ENCODE data around the gene SH3GL3. TPM values are rescaled to one million over a fixed set of nuclear protein-coding genes. Genes with fewer than 3 reads are reported as not detected.

The SH3GL3 gene
- total and polyA plus RNA-seq, 2 of the 8 experiments (the other 6 are each of a cell fraction or from before 2014, with no cell fraction given) = 14.1 to 19.1 TPM

DNA sequence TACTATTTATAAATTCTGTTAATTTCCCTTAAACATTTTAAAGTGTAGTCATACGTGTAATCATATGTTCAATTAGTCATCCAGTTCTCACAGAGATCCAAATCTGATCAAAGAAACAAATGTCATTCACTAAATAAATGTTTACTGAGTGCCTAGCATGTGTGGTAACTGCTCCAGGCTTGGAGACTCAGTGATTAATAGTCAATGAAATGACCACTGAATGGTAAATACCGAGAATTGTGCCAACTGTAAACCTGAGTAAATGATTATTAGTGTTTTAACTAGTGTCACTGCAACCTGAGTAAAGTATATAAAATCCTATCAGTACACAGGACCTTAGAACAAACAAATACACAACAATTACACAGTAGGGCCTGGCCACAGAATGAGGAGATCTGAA, 52.3 kb downstream of the SH3GL3 start (continued):
- TF ChIP-seq, protein P1, sequence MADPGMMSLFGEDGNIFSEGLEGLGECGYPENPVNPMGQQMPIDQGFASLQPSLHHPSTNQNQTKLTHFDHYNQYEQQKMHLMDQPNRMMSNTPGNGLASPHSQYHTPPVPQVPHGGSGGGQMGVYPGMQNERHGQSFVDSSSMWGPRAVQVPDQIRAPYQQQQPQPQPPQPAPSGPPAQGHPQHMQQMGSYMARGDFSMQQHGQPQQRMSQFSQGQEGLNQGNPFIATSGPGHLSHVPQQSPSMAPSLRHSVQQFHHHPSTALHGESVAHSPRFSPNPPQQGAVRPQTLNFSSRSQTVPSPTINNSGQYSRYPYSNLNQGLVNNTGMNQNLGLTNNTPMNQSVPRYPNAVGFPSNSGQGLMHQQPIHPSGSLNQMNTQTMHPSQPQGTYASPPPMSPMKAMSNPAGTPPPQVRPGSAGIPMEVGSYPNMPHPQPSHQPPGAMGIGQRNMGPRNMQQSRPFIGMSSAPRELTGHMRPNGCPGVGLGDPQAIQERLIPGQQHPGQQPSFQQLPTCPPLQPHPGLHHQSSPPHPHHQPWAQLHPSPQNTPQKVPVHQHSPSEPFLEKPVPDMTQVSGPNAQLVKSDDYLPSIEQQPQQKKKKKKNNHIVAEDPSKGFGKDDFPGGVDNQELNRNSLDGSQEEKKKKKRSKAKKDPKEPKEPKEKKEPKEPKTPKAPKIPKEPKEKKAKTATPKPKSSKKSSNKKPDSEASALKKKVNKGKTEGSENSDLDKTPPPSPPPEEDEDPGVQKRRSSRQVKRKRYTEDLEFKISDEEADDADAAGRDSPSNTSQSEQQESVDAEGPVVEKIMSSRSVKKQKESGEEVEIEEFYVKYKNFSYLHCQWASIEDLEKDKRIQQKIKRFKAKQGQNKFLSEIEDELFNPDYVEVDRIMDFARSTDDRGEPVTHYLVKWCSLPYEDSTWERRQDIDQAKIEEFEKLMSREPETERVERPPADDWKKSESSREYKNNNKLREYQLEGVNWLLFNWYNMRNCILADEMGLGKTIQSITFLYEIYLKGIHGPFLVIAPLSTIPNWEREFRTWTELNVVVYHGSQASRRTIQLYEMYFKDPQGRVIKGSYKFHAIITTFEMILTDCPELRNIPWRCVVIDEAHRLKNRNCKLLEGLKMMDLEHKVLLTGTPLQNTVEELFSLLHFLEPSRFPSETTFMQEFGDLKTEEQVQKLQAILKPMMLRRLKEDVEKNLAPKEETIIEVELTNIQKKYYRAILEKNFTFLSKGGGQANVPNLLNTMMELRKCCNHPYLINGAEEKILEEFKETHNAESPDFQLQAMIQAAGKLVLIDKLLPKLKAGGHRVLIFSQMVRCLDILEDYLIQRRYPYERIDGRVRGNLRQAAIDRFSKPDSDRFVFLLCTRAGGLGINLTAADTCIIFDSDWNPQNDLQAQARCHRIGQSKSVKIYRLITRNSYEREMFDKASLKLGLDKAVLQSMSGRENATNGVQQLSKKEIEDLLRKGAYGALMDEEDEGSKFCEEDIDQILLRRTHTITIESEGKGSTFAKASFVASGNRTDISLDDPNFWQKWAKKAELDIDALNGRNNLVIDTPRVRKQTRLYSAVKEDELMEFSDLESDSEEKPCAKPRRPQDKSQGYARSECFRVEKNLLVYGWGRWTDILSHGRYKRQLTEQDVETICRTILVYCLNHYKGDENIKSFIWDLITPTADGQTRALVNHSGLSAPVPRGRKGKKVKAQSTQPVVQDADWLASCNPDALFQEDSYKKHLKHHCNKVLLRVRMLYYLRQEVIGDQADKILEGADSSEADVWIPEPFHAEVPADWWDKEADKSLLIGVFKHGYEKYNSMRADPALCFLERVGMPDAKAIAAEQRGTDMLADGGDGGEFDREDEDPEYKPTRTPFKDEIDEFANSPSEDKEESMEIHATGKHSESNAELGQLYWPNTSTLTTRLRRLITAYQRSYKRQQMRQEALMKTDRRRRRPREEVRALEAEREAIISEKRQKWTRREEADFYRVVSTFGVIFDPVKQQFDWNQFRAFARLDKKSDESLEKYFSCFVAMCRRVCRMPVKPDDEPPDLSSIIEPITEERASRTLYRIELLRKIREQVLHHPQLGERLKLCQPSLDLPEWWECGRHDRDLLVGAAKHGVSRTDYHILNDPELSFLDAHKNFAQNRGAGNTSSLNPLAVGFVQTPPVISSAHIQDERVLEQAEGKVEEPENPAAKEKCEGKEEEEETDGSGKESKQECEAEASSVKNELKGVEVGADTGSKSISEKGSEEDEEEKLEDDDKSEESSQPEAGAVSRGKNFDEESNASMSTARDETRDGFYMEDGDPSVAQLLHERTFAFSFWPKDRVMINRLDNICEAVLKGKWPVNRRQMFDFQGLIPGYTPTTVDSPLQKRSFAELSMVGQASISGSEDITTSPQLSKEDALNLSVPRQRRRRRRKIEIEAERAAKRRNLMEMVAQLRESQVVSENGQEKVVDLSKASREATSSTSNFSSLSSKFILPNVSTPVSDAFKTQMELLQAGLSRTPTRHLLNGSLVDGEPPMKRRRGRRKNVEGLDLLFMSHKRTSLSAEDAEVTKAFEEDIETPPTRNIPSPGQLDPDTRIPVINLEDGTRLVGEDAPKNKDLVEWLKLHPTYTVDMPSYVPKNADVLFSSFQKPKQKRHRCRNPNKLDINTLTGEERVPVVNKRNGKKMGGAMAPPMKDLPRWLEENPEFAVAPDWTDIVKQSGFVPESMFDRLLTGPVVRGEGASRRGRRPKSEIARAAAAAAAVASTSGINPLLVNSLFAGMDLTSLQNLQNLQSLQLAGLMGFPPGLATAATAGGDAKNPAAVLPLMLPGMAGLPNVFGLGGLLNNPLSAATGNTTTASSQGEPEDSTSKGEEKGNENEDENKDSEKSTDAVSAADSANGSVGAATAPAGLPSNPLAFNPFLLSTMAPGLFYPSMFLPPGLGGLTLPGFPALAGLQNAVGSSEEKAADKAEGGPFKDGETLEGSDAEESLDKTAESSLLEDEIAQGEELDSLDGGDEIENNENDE (IDR thresholded peaks at IDR 0.05; ENCODE audit: insufficient replicate concordance, low read length) = no peak
- TF ChIP-seq CBX5 (IDR thresholded peaks at IDR 0.05; ENCODE audit: low read depth, low read length) (no peak), SIX5 (IDR thresholded peaks at IDR 0.05; ENCODE audit: low read depth, low read length) (no peak), ASH2L (IDR thresholded peaks at IDR 0.05; ENCODE audit: low read length) (no peak), TEAD4 (IDR thresholded peaks at IDR 0.05; ENCODE audit: low read depth, low read length) (no peak), BACH1 (IDR thresholded peaks at IDR 0.05; ENCODE audit: low read length) (no peak), EZH2 (IDR thresholded peaks at IDR 0.05; ENCODE audit: low read depth, low read length, severe bottlenecking) (no peak), POLR2A (IDR thresholded peaks at IDR 0.05; ENCODE audit: control extremely low read depth in 1 of 2, low read depth in 2 of 2, low read length in 2 of 2) (no peak)
- TF ChIP-seq, protein P2, sequence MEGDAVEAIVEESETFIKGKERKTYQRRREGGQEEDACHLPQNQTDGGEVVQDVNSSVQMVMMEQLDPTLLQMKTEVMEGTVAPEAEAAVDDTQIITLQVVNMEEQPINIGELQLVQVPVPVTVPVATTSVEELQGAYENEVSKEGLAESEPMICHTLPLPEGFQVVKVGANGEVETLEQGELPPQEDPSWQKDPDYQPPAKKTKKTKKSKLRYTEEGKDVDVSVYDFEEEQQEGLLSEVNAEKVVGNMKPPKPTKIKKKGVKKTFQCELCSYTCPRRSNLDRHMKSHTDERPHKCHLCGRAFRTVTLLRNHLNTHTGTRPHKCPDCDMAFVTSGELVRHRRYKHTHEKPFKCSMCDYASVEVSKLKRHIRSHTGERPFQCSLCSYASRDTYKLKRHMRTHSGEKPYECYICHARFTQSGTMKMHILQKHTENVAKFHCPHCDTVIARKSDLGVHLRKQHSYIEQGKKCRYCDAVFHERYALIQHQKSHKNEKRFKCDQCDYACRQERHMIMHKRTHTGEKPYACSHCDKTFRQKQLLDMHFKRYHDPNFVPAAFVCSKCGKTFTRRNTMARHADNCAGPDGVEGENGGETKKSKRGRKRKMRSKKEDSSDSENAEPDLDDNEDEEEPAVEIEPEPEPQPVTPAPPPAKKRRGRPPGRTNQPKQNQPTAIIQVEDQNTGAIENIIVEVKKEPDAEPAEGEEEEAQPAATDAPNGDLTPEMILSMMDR (IDR thresholded peaks at IDR 0.05; ENCODE audit: control extremely low read depth in 1 of 3, insufficient read depth in 1 of 3, low read depth in 1 of 3, low read length in 3 of 3) = no peak
- TF ChIP-seq, protein P3, sequence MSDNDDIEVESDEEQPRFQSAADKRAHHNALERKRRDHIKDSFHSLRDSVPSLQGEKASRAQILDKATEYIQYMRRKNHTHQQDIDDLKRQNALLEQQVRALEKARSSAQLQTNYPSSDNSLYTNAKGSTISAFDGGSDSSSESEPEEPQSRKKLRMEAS (IDR thresholded peaks at IDR 0.05) = no peak

Measured in H1 (cell line).